ENCODE measurements around the gene RNF217. TPM values are rescaled to one million over a fixed set of nuclear protein-coding genes. Genes with fewer than 3 reads are reported as not detected.
"Not testable (repeated sequence)": the region's sequence is repeated elsewhere in the genome, so short reads cannot be mapped to it uniquely, and the experiment has no call there.

Gene RNF217
- total RNA-seq (ENCODE audit: unreplicated experiment): 5.9 TPM
- long read RNA-seq: 0 reads

GRCh38 chr6:124961777-124962638 is at the start of gene RNF217:
Gene RNF217 (plus strand): TSS chr6:124962437. CDS start chr6:124962545, 108 bp downstream.
- peak within 1 kb of the TSS; percentile 56 for H3K27ac Mint-ChIP-seq (ENCODE audit: unreplicated experiment)
- DNase-seq: peak; percentile 67
- no peak for TF ChIP-seq CTCF (IDR thresholded peaks at IDR 0.05; ENCODE audit: partially characterized antibody, unreplicated experiment)
- peaks cover 2% of the 10 kb centered on the region for H3K4me1 Mint-ChIP-seq (ENCODE audit: low read depth, unreplicated experiment)
- H3K4me3 Mint-ChIP-seq (ENCODE audit: unreplicated experiment): peak within 1 kb of the TSS; percentile 89
- peaks cover 9% of the 10 kb centered on the region for H3K27me3 Mint-ChIP-seq (ENCODE audit: unreplicated experiment)
- no peaks in the 10 kb centered on the region for H3K36me3 Mint-ChIP-seq (ENCODE audit: unreplicated experiment)
- H3K9me3 Mint-ChIP-seq (ENCODE audit: unreplicated experiment): peaks cover 10% of the 10 kb centered on the region

GRCh38 chr6:124913056-124913455 is 49.2 kb upstream of the RNF217 start:
- H3K27ac Mint-ChIP-seq (ENCODE audit: unreplicated experiment): peak overlapping the region; percentile 7
- peaks cover 2% of the 10 kb centered on the region for H3K9me3 Mint-ChIP-seq (ENCODE audit: unreplicated experiment)
- no peaks in the 10 kb centered on the region for H3K27me3 Mint-ChIP-seq (ENCODE audit: unreplicated experiment)
- TF ChIP-seq CTCF (IDR thresholded peaks at IDR 0.05; ENCODE audit: partially characterized antibody, unreplicated experiment): no peak
- H3K36me3 Mint-ChIP-seq (ENCODE audit: unreplicated experiment): no peaks in the 10 kb centered on the region
- H3K4me3 Mint-ChIP-seq (ENCODE audit: unreplicated experiment): no peak overlapping the region
- no peak for DNase-seq
- H3K4me1 Mint-ChIP-seq (ENCODE audit: low read depth, unreplicated experiment): peaks cover 5% of the 10 kb centered on the region

GRCh38 chr6:124917769-124918168 is 44.5 kb upstream of the RNF217 start:
- no peak for DNase-seq
- H3K9me3 Mint-ChIP-seq (ENCODE audit: unreplicated experiment): peaks cover 5% of the 10 kb centered on the region
- H3K27ac Mint-ChIP-seq (ENCODE audit: unreplicated experiment): no peak overlapping the region

GRCh38 chr6:124919703-124920102 is 42.5 kb upstream of the RNF217 start:
- H3K9me3 Mint-ChIP-seq (ENCODE audit: unreplicated experiment); H3K27ac Mint-ChIP-seq (ENCODE audit: unreplicated experiment); DNase-seq; H3K4me1 Mint-ChIP-seq (ENCODE audit: low read depth, unreplicated experiment); H3K4me3 Mint-ChIP-seq (ENCODE audit: unreplicated experiment); H3K27me3 Mint-ChIP-seq (ENCODE audit: unreplicated experiment); H3K36me3 Mint-ChIP-seq (ENCODE audit: unreplicated experiment): not testable (repeated sequence)

More at GRCh38 chr6:124917769-124918168, 44.5 kb upstream of the RNF217 start:
- Mint-ChIP-seq H3K4me1 (ENCODE audit: low read depth, unreplicated experiment) (peaks cover 8% of the 10 kb centered on the region), H3K27me3 (ENCODE audit: unreplicated experiment) (no peaks in the 10 kb centered on the region), H3K36me3 (ENCODE audit: unreplicated experiment) (peaks cover 7% of the 10 kb centered on the region), H3K4me3 (ENCODE audit: unreplicated experiment) (no peak overlapping the region)
- no peak for TF ChIP-seq CTCF (IDR thresholded peaks at IDR 0.05; ENCODE audit: partially characterized antibody, unreplicated experiment)

- H3K27ac Mint-ChIP-seq (ENCODE audit: unreplicated experiment): no peak overlapping the region
- no peak for TF ChIP-seq CTCF (IDR thresholded peaks at IDR 0.05; ENCODE audit: partially characterized antibody, unreplicated experiment)
- DNase-seq: no peak
- no peaks in the 10 kb centered on the region for H3K27me3 Mint-ChIP-seq (ENCODE audit: unreplicated experiment)
- H3K4me1 Mint-ChIP-seq (ENCODE audit: low read depth, unreplicated experiment): no peaks in the 10 kb centered on the region
- peaks cover 7% of the 10 kb centered on the region for H3K36me3 Mint-ChIP-seq (ENCODE audit: unreplicated experiment)
- H3K9me3 Mint-ChIP-seq (ENCODE audit: unreplicated experiment): peaks cover 3% of the 10 kb centered on the region
- H3K4me3 Mint-ChIP-seq (ENCODE audit: unreplicated experiment): no peak overlapping the region
Measured at GRCh38 chr6:124924333-124924759, 37.9 kb upstream of the RNF217 start.
